SK-N-MC (cell line): ENCODE results near the gene ABCA3.

ENCODE experiments used
- EZH2 ChIP-seq: fragments of 200-600 bp; sonication (generic); IDR thresholded peaks from one replicate; pipeline ENCODE4 v1.6.1; 2017; ENCODE audit warnings: antibody characterized with exemption
- POLR2AphosphoS5 ChIP-seq: IDR thresholded peaks from 2 replicates; pipeline ENCODE4 v1.6.1; 2012; ENCODE audit warnings: mild to moderate bottlenecking, low read depth, low read length, borderline replicate concordance

DNA sequence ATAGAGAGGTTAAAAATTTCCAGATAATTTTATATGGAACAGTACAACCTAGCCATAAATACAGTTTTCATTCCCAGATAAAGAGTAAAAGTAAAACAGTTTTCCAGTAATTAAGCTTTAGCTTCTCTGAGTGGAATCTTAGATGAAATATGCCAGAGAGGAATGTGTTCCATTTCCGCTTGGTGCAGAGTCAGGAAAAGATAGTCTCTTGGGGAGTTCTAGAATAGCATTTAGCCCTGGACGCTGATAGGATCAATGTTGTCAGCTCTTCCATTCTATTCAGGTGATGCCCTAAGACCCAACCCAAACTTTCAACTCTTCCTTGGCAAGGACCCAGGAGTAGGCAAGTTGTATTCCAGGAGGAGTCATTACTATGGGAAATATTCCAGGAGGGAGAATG is 30.9 kb upstream of the ABCA3 start:
- TF ChIP-seq POLR2AphosphoS5 (no peak), EZH2 (no peak)
